ENCODE data around the gene NT5M. TPM values are rescaled to one million over a fixed set of nuclear protein-coding genes. Genes with fewer than 3 reads are reported as not detected.
"Not testable (repeated sequence)": the region's sequence is repeated elsewhere in the genome, so short reads cannot be mapped to it uniquely, and the experiment has no call there.

The NT5M gene
- total RNA-seq = 1 to 10 TPM; 5.5 to 7.6 TPM

- CTCF ChIA-PET = no interaction called here
- POLR2A ChIA-PET = no interaction called here
- peak within 1 kb of the TSS; percentile 92 for H3K27ac Mint-ChIP-seq
- H3K36me3 Mint-ChIP-seq (ENCODE audit: low read depth) = peaks cover 3% of the 10 kb centered on the region
- peak within 1 kb of the TSS; percentile 82 for H3K4me3 Mint-ChIP-seq
- DNase-seq = peak; percentile 74
- H3K27me3 Mint-ChIP-seq = no peaks in the 10 kb centered on the region
- H3K4me1 Mint-ChIP-seq = peaks cover 41% of the 10 kb centered on the region
- H3K9me3 Mint-ChIP-seq = no peaks in the 10 kb centered on the region
Observed at GRCh38 chr17:17303010-17303846, at the start of gene NT5M. TSS of gene NT5M (plus strand) at chr17:17303373. CDS start at chr17:17303551, 178 bp downstream.

DNA sequence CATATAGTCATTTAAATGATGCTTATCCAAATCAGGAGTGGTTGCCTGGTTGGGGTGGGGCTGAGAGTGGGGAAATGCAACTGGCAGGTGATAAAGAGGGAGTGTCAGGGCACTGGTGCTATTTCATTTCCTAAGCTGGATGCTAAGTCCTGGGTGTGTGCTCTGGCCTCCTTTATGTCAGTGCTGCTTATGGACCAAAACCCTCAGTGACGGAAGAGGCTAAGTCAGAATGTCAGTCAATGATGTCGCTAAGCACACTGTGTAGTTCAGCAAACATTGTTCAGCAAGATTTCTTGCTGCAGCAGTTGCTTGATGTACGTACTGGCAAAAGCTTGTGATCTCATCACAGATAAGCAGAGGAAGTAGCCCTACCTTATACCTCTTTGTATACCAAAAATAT is 49.8 kb upstream of the NT5M start:
- no peaks in the 10 kb centered on the region for H3K27me3 Mint-ChIP-seq
- CTCF ChIA-PET = interaction anchor here (1.2 to 1.8 kb wide), 2 partner anchors 9 to 52 kb away, joined by 4 to 7 read pairs; no protein-coding TSS in a partner anchor
- H3K4me1 Mint-ChIP-seq = peaks cover 4% of the 10 kb centered on the region
- peaks cover 52% of the 10 kb centered on the region for H3K36me3 Mint-ChIP-seq (ENCODE audit: low read depth)
- POLR2A ChIA-PET = no interaction called here
- H3K9me3 Mint-ChIP-seq = no peaks in the 10 kb centered on the region
- no peak overlapping the region for H3K4me3 Mint-ChIP-seq
- no peak for DNase-seq
- no peak overlapping the region for H3K27ac Mint-ChIP-seq

DNA sequence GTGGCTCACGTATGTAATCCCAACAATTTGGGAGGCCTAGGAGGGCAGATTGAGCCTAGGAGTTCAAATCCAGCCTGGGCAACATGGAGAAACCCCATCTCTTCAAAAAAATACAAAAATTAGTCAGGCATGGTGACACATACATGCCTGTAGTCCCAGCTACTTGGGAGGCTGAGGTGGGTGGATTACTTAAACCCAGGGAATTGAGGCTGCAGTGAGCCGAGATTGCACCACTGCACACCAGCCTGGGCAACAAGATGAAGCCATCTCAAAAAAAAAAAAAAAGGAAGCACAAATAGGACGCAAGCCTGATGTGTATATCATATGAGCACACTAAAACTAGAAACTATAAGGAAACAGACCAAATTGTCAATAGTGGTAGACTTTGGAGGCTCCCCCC is 49.1 kb upstream of the NT5M start:
- peaks cover 4% of the 10 kb centered on the region for H3K4me1 Mint-ChIP-seq
- H3K9me3 Mint-ChIP-seq = no peaks in the 10 kb centered on the region
- CTCF ChIA-PET = interaction anchor here (1.8 kb wide), 1 partner anchor 10 kb away, joined by 7 read pairs; no protein-coding TSS in a partner anchor
- no peak for DNase-seq
- no peak overlapping the region for H3K27ac Mint-ChIP-seq
- no peak overlapping the region for H3K4me3 Mint-ChIP-seq
- peaks cover 52% of the 10 kb centered on the region for H3K36me3 Mint-ChIP-seq (ENCODE audit: low read depth)
- H3K27me3 Mint-ChIP-seq = no peaks in the 10 kb centered on the region
- POLR2A ChIA-PET = no interaction called here

DNA sequence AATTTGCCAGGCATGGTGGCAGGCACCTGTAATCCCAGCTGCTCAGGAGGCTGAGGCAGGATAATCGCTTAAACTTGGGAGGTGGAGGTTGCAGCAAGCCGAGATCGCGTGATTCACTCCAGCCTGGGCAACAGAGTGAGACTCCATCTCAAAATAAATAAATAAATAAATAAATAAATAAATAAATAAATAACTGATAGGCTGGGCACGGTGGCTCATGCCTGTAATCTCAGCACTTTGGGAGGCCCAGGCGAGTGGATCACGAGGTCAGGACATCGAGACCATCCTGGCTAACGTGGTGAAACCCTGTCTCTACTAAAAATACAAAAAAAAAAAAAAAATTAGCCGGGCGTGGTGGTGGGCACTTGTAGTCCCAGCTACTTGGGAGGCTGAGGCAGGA is 47.5 kb upstream of the NT5M start:
- H3K4me1 Mint-ChIP-seq, DNase-seq, POLR2A ChIA-PET, H3K9me3 Mint-ChIP-seq, H3K27me3 Mint-ChIP-seq, H3K4me3 Mint-ChIP-seq, H3K27ac Mint-ChIP-seq: not testable (repeated sequence)
- CTCF ChIA-PET = interaction anchor here (0.6 to 1.2 kb wide), 7 partner anchors 10 to 281 kb away, joined by 3 to 7 read pairs (median 4); no protein-coding TSS in a partner anchor
- peaks cover 55% of the 10 kb centered on the region for H3K36me3 Mint-ChIP-seq (ENCODE audit: low read depth)

DNA sequence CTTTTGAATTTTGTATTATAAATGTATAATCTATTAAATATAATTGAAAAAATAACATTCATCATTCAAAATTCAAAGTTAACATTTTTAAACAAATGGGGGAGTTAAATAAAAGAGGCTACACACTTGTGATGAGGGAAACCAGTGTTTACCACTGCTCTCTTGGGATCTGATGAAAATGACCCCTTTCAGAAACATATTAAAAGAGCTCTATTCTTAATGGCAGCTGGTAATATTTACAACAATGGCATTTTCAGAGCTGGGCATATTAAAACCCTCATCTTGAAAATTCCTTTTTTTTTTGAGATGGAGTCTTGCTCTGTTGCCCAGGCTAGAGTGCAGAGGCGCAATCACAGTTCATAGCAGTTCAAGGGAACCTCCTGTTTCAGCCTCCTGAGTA is 46.9 kb upstream of the NT5M start:
- POLR2A ChIA-PET = no interaction called here
- no peaks in the 10 kb centered on the region for H3K9me3 Mint-ChIP-seq
- peaks cover 60% of the 10 kb centered on the region for H3K36me3 Mint-ChIP-seq (ENCODE audit: low read depth)

DNA sequence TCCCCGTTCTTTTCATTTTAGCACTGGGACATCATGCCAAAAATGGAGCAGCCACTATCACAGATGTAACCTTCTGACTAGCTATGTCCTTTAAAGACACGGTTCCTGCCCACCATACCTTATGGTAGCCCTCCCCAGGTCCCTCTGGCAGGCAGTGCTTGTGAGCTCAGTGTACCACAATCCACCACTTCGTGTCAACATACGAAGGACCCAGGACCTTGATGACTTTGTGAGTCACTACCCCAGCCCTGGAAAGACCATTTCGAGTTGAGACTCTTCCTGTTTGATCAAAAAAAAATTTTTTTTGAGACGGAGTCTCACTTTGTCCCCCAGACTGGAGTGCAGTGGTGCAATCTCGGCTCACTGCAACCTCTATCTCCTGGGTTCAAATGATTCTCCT is 45.2 kb upstream of the NT5M start:
- Mint-ChIP-seq H3K27ac (no peak overlapping the region), H3K9me3 (no peaks in the 10 kb centered on the region), H3K36me3 (ENCODE audit: low read depth) (peaks cover 57% of the 10 kb centered on the region), H3K4me1 (peaks cover 4% of the 10 kb centered on the region), H3K4me3 (no peak overlapping the region), H3K27me3 (no peaks in the 10 kb centered on the region)
- DNase-seq = no peak
- ChIA-PET POLR2A (no interaction called here), CTCF (interaction anchor here (0.6 to 1.2 kb wide), 4 partner anchors 8 to 33 kb away, joined by 3 read pairs; no protein-coding TSS in a partner anchor)

More for the DNA sequence above, 46.9 kb upstream of the NT5M start:
- no peak for DNase-seq
- Mint-ChIP-seq H3K27me3 (no peaks in the 10 kb centered on the region), H3K27ac (no peak overlapping the region), H3K4me3 (no peak overlapping the region), H3K4me1 (peaks cover 4% of the 10 kb centered on the region)
- CTCF ChIA-PET = interaction anchor here (0.6 to 1.2 kb wide), 4 partner anchors 10 to 282 kb away, joined by 4 to 7 read pairs (median 4); no protein-coding TSS in a partner anchor

DNA sequence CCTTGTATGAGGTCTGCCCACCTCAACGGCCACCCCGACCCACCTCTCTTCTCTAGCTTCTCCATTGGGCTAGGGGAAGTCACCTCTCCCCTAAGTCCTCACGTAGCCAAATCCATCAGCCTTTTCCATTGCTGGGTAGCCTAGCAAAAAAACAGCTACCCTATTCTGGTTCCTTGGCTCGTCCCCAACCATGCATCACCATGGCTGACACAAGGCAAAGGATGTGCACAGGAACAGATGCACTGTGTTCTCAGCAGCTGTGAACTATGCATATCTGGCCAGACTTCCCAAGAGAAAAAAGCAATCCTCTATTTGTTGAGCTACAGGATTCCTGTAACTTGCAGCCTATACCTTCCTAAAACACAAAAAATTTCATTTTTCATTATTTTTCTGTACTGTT is 44.2 kb upstream of the NT5M start:
- peaks cover 56% of the 10 kb centered on the region for H3K36me3 Mint-ChIP-seq (ENCODE audit: low read depth)
- no peaks in the 10 kb centered on the region for H3K27me3 Mint-ChIP-seq
- POLR2A ChIA-PET = no interaction called here
- no peak overlapping the region for H3K4me3 Mint-ChIP-seq
- no peaks in the 10 kb centered on the region for H3K9me3 Mint-ChIP-seq
- H3K4me1 Mint-ChIP-seq = no peaks in the 10 kb centered on the region
- CTCF ChIA-PET = interaction anchor here (0.6 to 1.2 kb wide), 3 partner anchors 12 to 343 kb away, joined by 3 to 6 read pairs (median 3); no protein-coding TSS in a partner anchor
- no peak for DNase-seq
- no peak overlapping the region for H3K27ac Mint-ChIP-seq

DNA sequence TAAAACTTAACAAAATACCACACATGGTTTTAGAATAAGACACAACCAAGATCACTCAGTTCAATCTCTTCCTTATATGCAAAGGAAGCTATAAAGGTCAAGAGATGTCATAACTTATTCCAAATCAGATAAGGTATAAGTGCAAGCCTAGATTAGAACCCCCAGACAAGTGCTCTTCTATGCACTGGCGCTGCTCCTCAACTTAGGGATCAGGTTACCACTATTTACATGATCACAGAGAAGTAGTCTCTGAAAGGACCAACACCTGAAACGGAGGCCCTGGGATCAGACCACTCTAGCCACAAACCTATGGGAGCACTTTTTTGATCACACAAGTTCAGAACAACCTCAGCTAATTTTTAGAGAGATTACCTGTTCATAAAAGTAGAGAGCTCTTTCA is 38.7 kb upstream of the NT5M start:
- no peaks in the 10 kb centered on the region for H3K9me3 Mint-ChIP-seq
- POLR2A ChIA-PET = interaction anchor here (0.6 kb wide), 1 partner anchor 11 kb away, joined by 3 read pairs; no protein-coding TSS in a partner anchor
- H3K36me3 Mint-ChIP-seq (ENCODE audit: low read depth) = peaks cover 44% of the 10 kb centered on the region
- DNase-seq = no peak
- no peaks in the 10 kb centered on the region for H3K27me3 Mint-ChIP-seq
- no peak overlapping the region for H3K4me3 Mint-ChIP-seq
- no peaks in the 10 kb centered on the region for H3K4me1 Mint-ChIP-seq
- no peak overlapping the region for H3K27ac Mint-ChIP-seq
- CTCF ChIA-PET = no interaction called here

DNA sequence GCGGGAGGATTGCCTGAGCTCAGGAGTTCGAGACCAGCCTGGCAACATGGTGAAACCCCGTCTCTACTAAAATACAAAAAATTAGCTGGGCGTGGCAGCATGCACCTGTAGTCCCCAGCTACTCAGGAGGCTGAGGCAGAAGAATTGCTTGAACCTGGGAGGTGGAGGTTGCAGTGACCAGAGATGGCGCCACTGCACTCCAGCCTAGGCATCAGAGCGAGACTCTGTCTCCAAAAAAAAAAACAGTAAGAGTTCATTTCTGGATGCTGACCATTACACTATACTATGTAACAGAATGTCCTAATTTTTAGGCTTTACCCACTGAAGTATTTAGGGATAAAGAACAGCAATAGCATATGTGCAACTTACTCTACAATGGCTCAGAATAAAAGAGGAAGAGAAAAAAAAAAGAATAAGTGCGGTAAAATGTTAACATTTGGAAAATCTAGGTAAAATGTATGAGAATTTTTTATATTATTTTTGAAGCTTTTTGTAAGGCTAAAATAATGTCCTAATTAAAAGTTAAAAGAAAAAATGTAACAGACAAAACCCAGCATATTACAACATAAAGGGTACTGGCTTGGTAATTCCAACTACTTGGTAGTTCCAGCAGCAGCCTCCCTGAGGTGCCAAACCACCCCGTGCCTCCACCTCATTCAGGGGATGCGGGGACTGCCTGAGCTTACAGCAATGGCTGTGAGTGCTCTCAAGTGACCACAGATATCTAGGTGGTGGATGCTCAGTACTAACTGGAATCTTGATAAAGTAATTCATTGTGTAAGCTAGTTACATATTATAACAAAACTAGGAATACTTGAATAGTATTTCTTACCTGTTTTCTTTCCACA is 33.0 kb upstream of the NT5M start:
- Mint-ChIP-seq H3K27me3 (no peaks in the 10 kb centered on the region), H3K36me3 (ENCODE audit: low read depth) (peaks cover 35% of the 10 kb centered on the region), H3K4me1 (peaks cover 2% of the 10 kb centered on the region), H3K9me3 (no peaks in the 10 kb centered on the region), H3K27ac (no peak overlapping the region), H3K4me3 (no peak overlapping the region)
- CTCF ChIA-PET = interaction anchor here (1.0 to 2.2 kb wide), 4 partner anchors 11 to 128 kb away, joined by 3 to 8 read pairs (median 5); partner anchors contain the start of gene COPS3
- DNase-seq = peak; percentile 34
- POLR2A ChIA-PET = no interaction called here

DNA sequence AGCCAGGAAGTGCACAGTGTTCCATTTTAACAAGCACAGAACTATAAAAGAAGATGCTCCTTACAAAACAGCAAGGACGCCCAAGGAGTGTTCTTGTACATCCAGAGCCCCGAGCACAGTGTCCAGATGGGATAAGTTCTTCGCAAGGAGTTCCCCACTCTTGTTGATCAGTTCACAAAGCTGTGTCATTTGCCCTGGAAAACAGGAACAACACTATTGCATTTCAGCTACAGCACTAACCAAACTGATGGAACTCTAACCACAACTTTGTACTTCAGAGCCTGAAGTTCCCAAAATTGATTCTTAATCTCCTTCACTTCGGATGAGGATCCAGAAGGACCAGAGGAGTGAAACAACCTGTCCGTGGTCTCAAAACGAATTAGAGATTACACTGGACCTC is 27.2 kb upstream of the NT5M start:
- H3K36me3 Mint-ChIP-seq (ENCODE audit: low read depth) = peaks cover 29% of the 10 kb centered on the region
- no peaks in the 10 kb centered on the region for H3K27me3 Mint-ChIP-seq
- no peak for DNase-seq
- peaks cover 32% of the 10 kb centered on the region for H3K4me1 Mint-ChIP-seq
- ChIA-PET POLR2A (no interaction called here), CTCF (interaction anchor here (0.6 to 2.0 kb wide), 2 partner anchors 12 to 1019 kb away, joined by 3 to 5 read pairs; no protein-coding TSS in a partner anchor)
- no peak overlapping the region for H3K27ac Mint-ChIP-seq
- no peaks in the 10 kb centered on the region for H3K9me3 Mint-ChIP-seq
- no peak overlapping the region for H3K4me3 Mint-ChIP-seq

DNA sequence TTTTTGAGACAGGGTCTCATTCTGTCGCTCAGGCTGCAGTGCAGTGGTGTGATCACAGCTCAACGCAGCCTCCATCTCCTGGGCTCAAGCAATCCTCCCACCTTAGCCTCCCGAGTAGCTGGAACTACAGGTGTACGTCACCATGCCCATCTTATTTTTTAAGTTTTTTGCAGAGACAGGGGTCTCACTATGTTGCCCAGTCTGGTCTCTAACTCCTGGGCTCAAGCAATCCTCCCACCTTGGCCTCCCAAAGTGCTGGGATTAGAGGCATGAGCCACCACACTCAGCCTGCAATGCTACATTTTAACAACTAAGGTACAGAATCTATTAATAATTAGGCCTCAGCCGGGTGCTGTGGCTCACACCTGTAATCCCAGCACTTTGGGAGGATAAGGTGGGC is 25.7 kb upstream of the NT5M start:
- H3K27ac Mint-ChIP-seq, H3K27me3 Mint-ChIP-seq, DNase-seq, H3K4me3 Mint-ChIP-seq, H3K9me3 Mint-ChIP-seq, POLR2A ChIA-PET: not testable (repeated sequence)
- Mint-ChIP-seq H3K4me1 (peaks cover 44% of the 10 kb centered on the region), H3K36me3 (ENCODE audit: low read depth) (peaks cover 27% of the 10 kb centered on the region)
- CTCF ChIA-PET = interaction anchor here (0.7 to 2.0 kb wide), 2 partner anchors 10 to 135 kb away, joined by 3 to 5 read pairs; no protein-coding TSS in a partner anchor

GRCh38 chr17:17279316-17279715 is 23.9 kb upstream of the NT5M start:
- CTCF ChIA-PET = interaction anchor here (0.6 to 0.7 kb wide), 2 partner anchors 40 to 78 kb away, joined by 3 read pairs; no protein-coding TSS in a partner anchor

More at GRCh38 chr17:17279316-17279715, 23.9 kb upstream of the NT5M start:
- Mint-ChIP-seq H3K36me3 (ENCODE audit: low read depth) (peaks cover 20% of the 10 kb centered on the region), H3K27ac (peak overlapping the region; percentile 97), H3K27me3 (peaks cover 3% of the 10 kb centered on the region), H3K9me3 (no peaks in the 10 kb centered on the region), H3K4me3 (peak overlapping the region; percentile 94), H3K4me1 (peaks cover 42% of the 10 kb centered on the region)
- DNase-seq = no peak
- POLR2A ChIA-PET = interaction anchor here (0.7 kb wide), 1 partner anchor 238 kb away, joined by 5 read pairs; no protein-coding TSS in a partner anchor

Data from activated CD4-positive, alpha-beta T cell treated with anti-CD3 and anti-CD28 coated beads, Interleukin-2, amount 10 ng/mL, durations not matched to agents 7 days and 5 days (primary cell).